Adrenal gland (tissue), 12 donors: ENCODE measurements around the gene CD248. TPM values are rescaled to one million over a fixed set of nuclear protein-coding genes. Genes with fewer than 3 reads are reported as not detected.
A peak's percentile ranks its signal among the peaks of the same experiment; 100 is the strongest.

ENCODE experiments used
- DNase-seq, 7 donors: peaks; one replicate each; pipeline ENCODE4 v3.0.0-alpha.2; 2019 to 2020
- H3K27ac ChIP-seq, 5 donors: fragments of 200-600 bp; sonication (generic) in 4 of 5; 1 replicate in 3 of 5; 2 replicates in 2 of 5; pipeline versions ENCODE4 v1.5.1 to v1.8.0; 2016 to 2020; ENCODE audit warnings: mild to moderate bottlenecking in 1 of 5
- H3K27me3 ChIP-seq: fragments of 200-600 bp; 2 replicates; pipeline ENCODE4 v1.8.0; 2021
- H3K36me3 ChIP-seq, 2 donors: fragments of 200-600 bp; replicated peaks in 1 of 2; 1 replicate in 1 of 2; 2 replicates in 1 of 2; pipeline versions ENCODE4 v1.5.1 to v1.8.0; 2018 to 2022
- H3K4me1 ChIP-seq, 2 donors: fragments of 200-600 bp; replicated peaks in 1 of 2; 1 replicate in 1 of 2; 2 replicates in 1 of 2; pipeline versions ENCODE4 v1.5.1 to v1.8.0; 2018 to 2021
- H3K4me3 ChIP-seq, 4 donors: fragments of 200-600 bp; sonication (generic) in 3 of 4; one replicate each; pipeline ENCODE4 v1.5.1; 2016 to 2018
- H3K9me3 ChIP-seq, 3 donors: fragments of 200-600 bp; sonication (generic) in 1 of 3; replicated peaks in 1 of 3; 1 replicate in 2 of 3; 2 replicates in 1 of 3; pipeline versions ENCODE4 v1.5.1 to v1.8.0; 2016 to 2021
- POLR2A ChIP-seq, 2 donors: fragments of 450-650 bp; IDR thresholded peaks; one replicate each; pipeline ENCODE4 v1.6.1; 2017; ENCODE audit warnings: antibody characterized with exemption in 2 of 2, mild to moderate bottlenecking in 2 of 2, moderate library complexity in 1 of 2
- WGBS, 4 donors: extraction: QIAGEN DNeasy Blood & Tissue Kit in 2 of 4; methylation state at CpG; one replicate each; pipeline versions ENCODE4 v1.1.5 to v1.1.7; 2013 to 2017; 5-methylcytosine and 5-hydroxymethylcytosine counted together
- intact Hi-C, 2 donors: fragments of 100-400 bp; cut with DNase I; formaldehyde crosslinking; loops; one replicate each; pipeline versions ENCODE4 v1.14.1 to v1.15.0; 2022 to 2023
- polyA plus RNA-seq, 3 donors: library from polyadenylated mRNA; stranded (reverse); fragments of 200-250 nt in 2 of 3; fragments of 350-450 nt in 1 of 3; fragmentation: Illumina TruSeq in 1 of 3; extraction: RNeasy Lipid Tissue Mini Kit (QIAGEN cat#74804) in 1 of 3; gene quantifications; one replicate each; pipeline ENCODE4 v1.2.3, GENCODE V29; 2013 to 2014
- total RNA-seq, 9 donors: library from RNA; depleted of rRNA in 4 of 9; stranded (reverse); fragments of >200 nt in 4 of 9; fragments of 120-200 nt in 1 of 9; fragmentation: NEBNext Ultra II Directional in 1 of 9; extraction: Animal tissue kit (Norgen Biotek cat#: 25700) in 1 of 9; gene quantifications; one replicate each; pipeline versions ENCODE4 v1.1.0 to v1.2.4, GENCODE V29; 2013 to 2023
- TF ChIP-seq, protein P1 (sequence below), 6 experiments: fragments of 450-650 bp in 4 of 6; fragments of 200-600 bp in 2 of 6; sonication (generic) in 1 of 6; IDR thresholded peaks; 1 replicate in 5 of 6; 2 replicates in 1 of 6; pipeline versions ENCODE4 v1.5.1 to v1.8.0; 2016 to 2021; ENCODE audit warnings: antibody characterized with exemption in 6 of 6, mild to moderate bottlenecking in 2 of 6, moderate library complexity in 1 of 6
- donor health status: healthy with polysubstance abuse.
- donor health status: Bipolar disorder and iron deficiency.
- donor health status: DM: yes; HTN: yes; CAD: no.
- donor health status: DM: no; HTN: no; CAD: no.
- donor health status: DM: no; HTN: no; CAD: no.
- donor health status: DM: yes; HTN: yes; CAD: no.

CD248 gene
- total and polyA plus RNA-seq, 12 donors, result 3.8 to 28.0 (median 15.8) TPM

- no peak for TF ChIP-seq POLR2A (IDR thresholded peaks at IDR 0.05)
- TF ChIP-seq, protein P1, sequence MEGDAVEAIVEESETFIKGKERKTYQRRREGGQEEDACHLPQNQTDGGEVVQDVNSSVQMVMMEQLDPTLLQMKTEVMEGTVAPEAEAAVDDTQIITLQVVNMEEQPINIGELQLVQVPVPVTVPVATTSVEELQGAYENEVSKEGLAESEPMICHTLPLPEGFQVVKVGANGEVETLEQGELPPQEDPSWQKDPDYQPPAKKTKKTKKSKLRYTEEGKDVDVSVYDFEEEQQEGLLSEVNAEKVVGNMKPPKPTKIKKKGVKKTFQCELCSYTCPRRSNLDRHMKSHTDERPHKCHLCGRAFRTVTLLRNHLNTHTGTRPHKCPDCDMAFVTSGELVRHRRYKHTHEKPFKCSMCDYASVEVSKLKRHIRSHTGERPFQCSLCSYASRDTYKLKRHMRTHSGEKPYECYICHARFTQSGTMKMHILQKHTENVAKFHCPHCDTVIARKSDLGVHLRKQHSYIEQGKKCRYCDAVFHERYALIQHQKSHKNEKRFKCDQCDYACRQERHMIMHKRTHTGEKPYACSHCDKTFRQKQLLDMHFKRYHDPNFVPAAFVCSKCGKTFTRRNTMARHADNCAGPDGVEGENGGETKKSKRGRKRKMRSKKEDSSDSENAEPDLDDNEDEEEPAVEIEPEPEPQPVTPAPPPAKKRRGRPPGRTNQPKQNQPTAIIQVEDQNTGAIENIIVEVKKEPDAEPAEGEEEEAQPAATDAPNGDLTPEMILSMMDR (IDR thresholded peaks at IDR 0.05), result peak; percentile 95 to 99 (median 98)
- intact Hi-C loops, result no loop called here
- H3K27ac ChIP-seq, result peak overlapping the region in 2 of 5 donors; percentile 45 to 73
- H3K4me1 ChIP-seq, result peaks cover 0 to 17% of the 10 kb centered on the region in 2 donors
- DNase-seq, result peak; percentile 70 to 91 (median 81)
- no peaks in the 10 kb centered on the region for H3K9me3 ChIP-seq
- no peaks in the 10 kb centered on the region for H3K27me3 ChIP-seq
- WGBS, 4 donors, result 11 to 16% (median 12%) methylated on average over 14 to 19 of the region's 19 CpGs
- no peak overlapping the region for H3K4me3 ChIP-seq
- peaks cover 0 to 7% of the 10 kb centered on the region in 2 donors for H3K36me3 ChIP-seq
Observed at GRCh38 chr11:66328302-66329144, 11.7 kb upstream of the CD248 start.

DNA sequence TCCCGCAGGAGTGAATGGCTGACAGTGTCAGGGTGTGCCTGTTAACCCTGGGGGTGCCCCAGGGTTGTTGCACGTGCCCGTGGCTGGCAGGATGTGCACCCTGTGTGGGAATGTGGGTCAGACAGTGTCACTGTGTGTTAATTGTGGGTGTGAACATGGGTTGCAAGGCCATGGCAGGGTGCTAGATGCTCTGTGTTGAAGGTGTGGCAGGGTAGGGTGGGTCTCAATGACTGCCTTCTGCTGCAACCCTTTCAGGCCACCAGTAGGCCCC is 11.1 kb upstream of the CD248 start:
- Histone ChIP-seq H3K4me1 (peaks cover 0 to 17% of the 10 kb centered on the region in 2 donors), H3K27ac (peak overlapping the region in 2 of 5 donors; percentile 45 to 73), H3K36me3 (peaks cover 0 to 7% of the 10 kb centered on the region in 2 donors), H3K9me3 (no peaks in the 10 kb centered on the region), H3K27me3 (no peaks in the 10 kb centered on the region), H3K4me3 (no peak overlapping the region)
- no peak for DNase-seq
- no peak for TF ChIP-seq POLR2A (IDR thresholded peaks at IDR 0.05)
- TF ChIP-seq, protein P1 (IDR thresholded peaks at IDR 0.05), result no peak
- WGBS, 4 donors, result 40 to 67% (median 56%) methylated on average over 1 to 3 of the region's 3 CpGs
- intact Hi-C loops, result no loop called here

GRCh38 chr11:66327171-66328030 is 10.6 kb upstream of the CD248 start:
- Histone ChIP-seq H3K27me3 (no peaks in the 10 kb centered on the region), H3K27ac (peak overlapping the region in 2 of 5 donors; percentile 57 to 73), H3K4me3 (no peak overlapping the region), H3K36me3 (peaks cover 0 to 3% of the 10 kb centered on the region in 2 donors), H3K4me1 (peaks cover 0 to 17% of the 10 kb centered on the region in 2 donors), H3K9me3 (no peaks in the 10 kb centered on the region)
- 68 to 84% (median 75%) methylated on average over 9 to 10 of the region's 10 CpGs for WGBS, 4 donors
- TF ChIP-seq, protein P1 (IDR thresholded peaks at IDR 0.05), result no peak
- no peak for TF ChIP-seq POLR2A (IDR thresholded peaks at IDR 0.05)
- no peak for DNase-seq
- intact Hi-C loops, result no loop called here
